ENCODE measurements around the gene EPSTI1.
"Not testable (repeated sequence)": the region's sequence is repeated elsewhere in the genome, so short reads cannot be mapped to it uniquely, and the experiment has no call there.

Gene EPSTI1

GRCh38 chr13:42891591-42891990, 100.5 kb downstream of the EPSTI1 start:
- no peak for FAIRE-seq

- no peak for FAIRE-seq
Observed at GRCh38 chr13:42885325-42885724, 106.7 kb downstream of the EPSTI1 start.

- no peak for FAIRE-seq
Observed at GRCh38 chr13:42883771-42884467, 108.1 kb downstream of the EPSTI1 start.

GRCh38 chr13:42883142-42883541, 108.9 kb downstream of the EPSTI1 start:
- FAIRE-seq, result no peak

- FAIRE-seq, result no peak
Observed at GRCh38 chr13:42880056-42880605, 111.9 kb downstream of the EPSTI1 start.

- no peak for FAIRE-seq
Observed at GRCh38 chr13:42878721-42879120, 113.3 kb downstream of the EPSTI1 start.

- no peak for FAIRE-seq
Observed at GRCh38 chr13:42876887-42877545, 115.0 kb downstream of the EPSTI1 start.

- FAIRE-seq, result no peak
Observed at GRCh38 chr13:42876270-42876714, 115.7 kb downstream of the EPSTI1 start.

GRCh38 chr13:42875475-42876269, 116.4 kb downstream of the EPSTI1 start:
- no peak for FAIRE-seq

- no peak for FAIRE-seq
Observed at GRCh38 chr13:42874221-42874620, 117.8 kb downstream of the EPSTI1 start.

GRCh38 chr13:42873081-42873480, 119.0 kb downstream of the EPSTI1 start:
- no peak for FAIRE-seq

- no peak for FAIRE-seq
Observed at GRCh38 chr13:42867232-42867631, 124.8 kb downstream of the EPSTI1 start.

GRCh38 chr13:42865768-42866102, 126.3 kb downstream of the EPSTI1 start:
- FAIRE-seq, result no peak

GRCh38 chr13:42864952-42865767, 126.9 kb downstream of the EPSTI1 start:
- FAIRE-seq, result no peak

- not testable (repeated sequence) for FAIRE-seq
Observed at GRCh38 chr13:42862370-42862769, 129.7 kb downstream of the EPSTI1 start.

- FAIRE-seq, result no peak
Observed at GRCh38 chr13:42860485-42860884, 131.6 kb downstream of the EPSTI1 start.

GRCh38 chr13:42859760-42860159, 132.3 kb downstream of the EPSTI1 start:
- FAIRE-seq, result no peak

- no peak for FAIRE-seq
Observed at GRCh38 chr13:42855410-42855809, 136.6 kb downstream of the EPSTI1 start.

GRCh38 chr13:42852136-42852535, 139.9 kb downstream of the EPSTI1 start:
- FAIRE-seq, result no peak

- FAIRE-seq, result no peak
Observed at GRCh38 chr13:42849200-42849599, 142.8 kb downstream of the EPSTI1 start.

GRCh38 chr13:42847891-42848663, 144.0 kb downstream of the EPSTI1 start:
- FAIRE-seq, result no peak
